ENCODE measurements around the gene MEI1. TPM values are rescaled to one million over a fixed set of nuclear protein-coding genes. Genes with fewer than 3 reads are reported as not detected.

Gene MEI1
- total and polyA plus RNA-seq, 9 of the 15 experiments (the other 6 are each of a cell fraction or from before 2014, with no cell fraction given): 0.08 to 0.68 (median 0.18) TPM; not detected in 2

DNA sequence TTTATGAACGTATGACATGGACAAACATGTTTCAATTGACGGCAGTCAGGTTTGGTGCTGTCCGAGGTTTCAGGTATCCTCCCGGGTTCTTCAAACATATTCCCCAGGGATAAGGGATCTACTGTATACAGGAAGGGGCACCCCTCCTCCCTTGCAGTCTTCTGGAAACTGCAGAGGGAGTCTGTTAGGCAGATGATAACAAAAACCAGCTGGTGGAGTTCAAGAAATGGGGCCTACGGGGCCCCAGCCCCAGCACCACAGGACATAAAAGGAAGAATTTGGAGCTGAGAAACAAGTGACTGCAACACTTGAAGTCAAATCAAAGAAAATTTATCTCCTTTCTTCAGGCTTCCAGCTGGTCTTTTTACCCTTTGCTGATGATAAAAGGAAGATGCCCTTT, 42.7 kb upstream of the MEI1 start (continued):
- 0 out of 6 replicates have a peak, but pooled peaks of 1 of the 3 experiments have one; percentile 44 for TF ChIP-seq ZBTB11 (CRISPR knock-in tag; IDR thresholded peaks at IDR 0.05)
- peak; percentile 43 for TF ChIP-seq CBFA2T2 (conservative IDR thresholded peaks at IDR 0.05)
- no peak for TF ChIP-seq ETV5 (CRISPR knock-in tag; IDR thresholded peaks at IDR 0.05; ENCODE audit: low read depth)
- TF ChIP-seq CBFA2T3 (IDR thresholded peaks at IDR 0.05): peak; percentile 53
- TF ChIP-seq, protein P1, sequence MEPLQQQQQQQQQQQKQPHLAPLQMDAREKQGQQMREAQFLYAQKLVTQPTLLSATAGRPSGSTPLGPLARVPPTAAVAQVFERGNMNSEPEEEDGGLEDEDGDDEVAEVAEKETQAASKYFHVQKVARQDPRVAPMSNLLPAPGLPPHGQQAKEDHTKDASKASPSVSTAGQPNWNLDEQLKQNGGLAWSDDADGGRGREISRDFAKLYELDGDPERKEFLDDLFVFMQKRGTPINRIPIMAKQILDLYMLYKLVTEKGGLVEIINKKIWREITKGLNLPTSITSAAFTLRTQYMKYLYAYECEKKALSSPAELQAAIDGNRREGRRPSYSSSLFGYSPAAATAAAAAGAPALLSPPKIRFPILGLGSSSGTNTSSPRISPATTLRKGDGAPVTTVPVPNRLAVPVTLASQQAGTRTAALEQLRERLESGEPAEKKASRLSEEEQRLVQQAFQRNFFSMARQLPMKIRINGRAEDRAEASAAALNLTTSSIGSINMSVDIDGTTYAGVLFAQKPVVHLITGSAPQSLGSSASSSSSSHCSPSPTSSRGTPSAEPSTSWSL (CRISPR knock-in tag; IDR thresholded peaks at IDR 0.05; ENCODE audit: borderline replicate concordance): no peak
- no peak for TF ChIP-seq NCOA4 (IDR thresholded peaks at IDR 0.05; ENCODE audit: partially characterized antibody)

All from K562 (cell line).